Activated naive CD4-positive, alpha-beta T cell (primary cell): Measurements from ENCODE around the gene SFTPD.

ENCODE experiments used
- DNase-seq, 4 experiments: peaks; one replicate each; lab custom pipeline; 2025; lab: John Stamatoyannopoulos, UW

Gene SFTPD

DNA sequence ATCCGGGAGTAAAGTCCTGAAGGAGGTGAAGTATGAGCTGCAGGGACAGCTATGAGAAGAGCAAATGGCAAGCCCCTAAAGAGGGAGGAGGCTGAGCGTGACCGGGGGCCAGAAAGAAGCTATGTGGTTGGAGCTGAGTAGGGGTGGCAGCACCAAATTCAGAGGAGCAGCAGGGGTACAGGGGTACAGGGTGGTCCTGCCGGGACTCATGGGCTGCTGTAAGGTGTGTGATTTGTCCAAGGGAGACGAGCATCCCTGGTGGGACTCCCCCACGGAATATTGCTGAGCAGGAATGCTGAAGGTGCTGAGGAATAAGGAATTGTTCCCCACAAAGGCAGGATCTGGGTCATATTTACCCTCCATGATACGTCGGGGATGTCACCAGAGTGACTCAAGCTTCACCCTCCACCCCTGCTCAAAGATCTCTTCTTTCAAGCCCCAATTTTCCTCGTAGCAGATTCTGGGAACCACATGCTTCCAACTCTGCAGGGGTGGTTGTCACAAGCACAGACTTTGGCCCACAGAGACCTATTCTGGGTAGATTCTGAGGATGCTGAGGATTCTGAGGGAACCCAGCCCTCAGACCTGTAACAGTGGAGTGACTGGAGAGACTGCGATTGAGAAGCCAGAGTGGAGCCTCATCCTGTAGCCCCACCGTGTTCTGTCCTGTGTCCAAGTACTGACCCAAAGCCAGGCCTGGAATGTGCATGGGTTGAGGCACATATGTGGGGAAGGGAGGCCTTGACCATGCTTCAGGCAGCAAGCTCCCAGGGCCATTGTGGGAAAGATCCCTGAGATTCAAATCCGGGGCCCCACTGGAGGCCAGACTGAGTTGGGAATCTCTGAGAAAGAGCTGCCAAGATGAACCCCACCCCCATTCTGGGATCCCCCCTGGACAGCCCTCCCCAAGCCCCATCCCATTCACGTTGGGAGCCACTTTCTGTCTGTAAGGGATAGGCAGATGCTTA is 4.2 kb downstream of the SFTPD start:
- no peak for DNase-seq

- DNase-seq, result no peak
Observed at GRCh38 chr10:79943871-79944270, 5.0 kb downstream of the SFTPD start.

DNA sequence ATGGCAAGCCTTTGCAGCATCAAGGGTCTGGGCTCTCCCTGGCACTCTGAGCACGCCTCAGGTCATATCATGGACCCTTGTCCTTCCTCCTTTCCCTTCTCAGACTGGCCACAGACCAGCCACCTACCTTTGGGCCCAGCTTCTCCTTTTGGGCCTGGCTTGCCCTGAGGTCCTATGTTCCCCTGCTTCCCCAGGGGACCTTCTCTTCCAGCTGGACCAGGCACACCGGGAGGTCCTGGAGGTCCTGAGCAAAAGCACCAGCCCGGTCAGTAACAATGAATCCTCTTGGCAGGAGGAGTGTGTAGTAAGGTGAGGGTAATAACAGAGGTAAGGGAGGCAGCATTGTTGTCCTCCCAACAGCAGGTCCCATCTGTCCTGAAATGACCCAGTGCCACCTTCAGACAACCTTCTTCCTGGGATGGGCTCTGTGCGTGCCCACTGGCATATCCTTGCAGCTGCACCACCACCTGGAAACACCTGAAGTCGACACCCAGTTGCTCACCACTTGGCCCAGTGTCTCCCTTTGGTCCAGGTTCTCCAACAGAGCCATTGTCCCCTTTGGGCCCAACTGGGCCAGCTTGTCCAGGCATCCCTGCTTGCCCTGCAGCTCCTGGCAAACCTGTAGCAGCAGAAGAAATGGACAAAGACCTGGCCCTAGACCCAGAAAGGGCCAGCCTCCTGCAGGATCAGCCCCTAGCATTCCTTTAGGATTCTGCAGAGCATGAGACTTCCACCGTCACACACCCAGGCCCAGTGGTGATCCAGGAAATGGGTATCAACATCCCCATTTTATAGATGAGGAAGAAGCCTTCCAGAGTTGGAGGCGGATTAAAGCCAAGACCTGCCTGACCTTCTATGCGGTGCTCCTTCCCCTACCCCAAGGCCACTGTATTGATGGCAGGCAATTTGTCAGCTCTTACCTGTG is 6.4 kb downstream of the SFTPD start:
- no peak for DNase-seq

- DNase-seq, result no peak
Observed at GRCh38 chr10:79941585-79942210, 7.2 kb downstream of the SFTPD start.

DNA sequence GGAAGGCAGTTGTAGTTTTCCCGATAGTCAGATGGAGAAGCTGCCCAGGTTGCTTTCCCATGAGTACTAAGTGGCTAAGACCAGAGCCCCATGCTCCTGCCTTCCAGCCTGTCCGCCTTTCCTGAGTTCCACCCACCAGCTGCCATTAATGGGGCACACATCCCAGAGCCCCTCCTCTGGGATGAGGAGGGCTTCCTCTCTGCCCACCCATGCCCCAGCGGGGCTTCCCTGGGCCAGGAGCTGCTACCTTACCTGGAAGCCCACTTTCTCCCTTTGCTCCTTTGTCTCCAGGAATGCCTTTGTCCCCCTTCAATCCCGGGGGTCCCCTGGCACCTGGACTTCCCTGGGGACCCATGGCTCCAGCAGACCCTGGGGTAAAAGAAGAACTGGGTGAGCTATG is 7.8 kb downstream of the SFTPD start:
- DNase-seq, result no peak

GRCh38 chr10:79940431-79940830 is 8.5 kb downstream of the SFTPD start:
- no peak for DNase-seq

- DNase-seq, result no peak
Observed at GRCh38 chr10:79939969-79940368, 8.9 kb downstream of the SFTPD start.

DNA sequence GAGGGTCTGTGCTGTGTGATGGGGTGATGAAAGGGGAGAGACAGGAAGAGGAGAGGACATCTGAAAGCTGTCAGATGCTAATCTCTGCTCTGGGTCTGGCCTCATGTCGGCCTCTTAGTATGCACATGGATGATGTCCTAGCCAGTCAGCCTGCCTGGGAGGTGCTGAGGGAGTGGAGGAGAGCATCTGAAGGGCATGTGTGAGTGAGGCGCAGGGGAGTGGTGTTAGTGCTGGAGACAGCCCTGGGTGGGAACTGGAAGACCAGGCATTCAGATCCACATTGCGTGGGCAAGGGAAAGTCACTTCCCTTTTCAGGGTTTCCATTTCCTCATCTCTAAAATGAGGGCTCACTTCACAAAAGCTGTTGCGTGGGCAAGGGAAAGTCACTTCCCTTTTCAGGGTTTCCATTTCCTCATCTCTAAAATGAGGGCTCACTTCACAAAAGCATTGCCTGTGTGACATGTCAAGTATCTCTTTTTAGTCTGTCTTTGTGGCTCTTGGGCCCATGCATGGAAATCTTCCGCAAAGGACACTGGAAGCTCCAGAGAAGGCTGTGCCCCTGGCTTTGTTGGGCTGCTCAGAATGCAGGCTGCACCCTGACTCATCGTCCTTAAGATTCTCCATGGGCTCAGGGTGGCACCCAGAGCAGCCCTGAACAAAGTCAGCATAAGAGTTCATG is 10.0 kb downstream of the SFTPD start:
- no peak for DNase-seq

- DNase-seq, result no peak
Observed at GRCh38 chr10:79937701-79938151, 11.2 kb downstream of the SFTPD start.

GRCh38 chr10:79936625-79937615 is 12.0 kb downstream of the SFTPD start:
- no peak for DNase-seq

GRCh38 chr10:79933961-79934360 is 14.9 kb downstream of the SFTPD start:
- DNase-seq, result no peak

DNA sequence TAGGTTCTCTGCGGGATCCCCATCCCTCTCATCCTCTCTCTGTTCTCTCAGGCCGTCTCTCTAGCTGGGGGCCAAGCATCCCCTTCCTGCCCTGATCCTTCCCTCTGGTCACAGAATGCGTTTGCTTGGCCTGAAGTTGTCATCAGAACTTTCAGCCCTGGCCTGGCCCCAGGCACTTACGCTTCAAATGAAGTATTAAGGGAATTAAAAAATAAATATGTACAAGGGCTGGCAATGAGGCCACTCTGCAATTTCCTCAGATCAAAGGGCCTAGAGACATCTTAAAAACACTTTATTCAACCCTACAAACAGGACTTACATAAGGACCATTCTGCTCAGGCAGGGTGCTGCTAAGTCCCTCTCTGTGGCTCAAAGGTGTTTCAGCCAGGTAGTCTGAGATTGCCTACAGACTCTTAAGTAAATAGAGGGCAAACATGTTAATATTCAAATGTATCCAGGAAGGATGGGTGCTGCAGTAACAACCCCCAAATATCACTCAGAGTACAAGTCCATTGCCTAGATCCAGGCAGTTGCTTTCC is 16.0 kb downstream of the SFTPD start:
- no peak for DNase-seq

DNA sequence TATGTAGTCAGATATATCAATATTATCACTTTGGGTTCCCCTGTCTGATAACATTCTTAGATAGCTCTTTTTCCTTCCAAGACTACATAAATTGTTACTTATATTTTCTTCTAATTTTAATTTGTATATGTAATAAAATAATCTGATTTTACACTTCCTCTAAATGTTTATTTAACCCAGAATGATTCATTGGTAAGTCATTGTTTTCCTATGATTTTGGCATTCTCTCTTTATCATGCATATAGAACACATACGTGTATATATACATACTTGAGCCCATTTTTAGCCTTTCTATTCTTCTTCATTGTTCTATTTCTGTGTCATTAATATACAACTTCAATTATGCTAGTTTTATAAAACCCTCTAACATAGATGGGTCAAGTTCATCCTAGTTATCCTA is 16.6 kb downstream of the SFTPD start:
- no peak for DNase-seq

DNA sequence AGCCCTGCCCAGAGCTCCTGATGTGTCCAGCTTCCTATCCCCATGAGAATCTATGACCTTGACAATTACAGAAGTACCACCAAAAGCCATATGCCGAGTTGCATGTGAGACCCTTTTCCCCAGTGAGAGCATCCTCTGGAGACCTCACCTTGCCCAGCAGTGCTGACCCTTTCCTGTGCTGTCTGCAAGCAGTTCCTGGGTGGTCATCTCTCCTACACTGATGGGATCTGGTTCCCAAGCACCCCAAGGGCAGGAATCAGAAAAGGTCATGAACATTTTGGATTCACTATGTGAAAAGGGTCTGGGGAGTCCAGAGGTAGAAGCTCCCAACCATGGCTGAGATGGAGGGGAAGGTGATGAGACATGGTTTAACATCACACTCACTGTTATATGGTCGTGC is 18.2 kb downstream of the SFTPD start:
- no peak for DNase-seq

DNA sequence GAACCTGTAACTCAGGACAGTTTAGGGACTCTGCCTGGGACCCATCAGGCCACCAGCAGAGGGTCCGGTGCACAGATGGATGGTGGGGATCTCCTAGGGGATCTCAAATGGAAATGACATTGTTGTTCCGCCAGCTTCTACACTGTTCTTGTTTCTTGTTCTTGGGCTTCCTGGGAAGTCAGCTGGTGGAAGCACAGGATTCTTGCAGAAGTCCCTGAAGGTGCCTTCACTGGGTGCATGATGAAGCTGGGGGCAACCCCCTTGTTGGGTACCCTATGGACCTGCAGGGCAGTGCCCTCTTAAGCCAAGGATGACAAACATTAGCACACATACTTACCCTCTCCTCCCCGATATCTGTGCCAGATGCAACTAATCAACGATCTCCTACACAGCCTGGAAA is 18.6 kb downstream of the SFTPD start:
- DNase-seq, result no peak

GRCh38 chr10:79929409-79929904 is 19.4 kb downstream of the SFTPD start:
- DNase-seq, result peak; percentile 20 to 64 (median 49)

GRCh38 chr10:79928028-79928583 is 20.8 kb downstream of the SFTPD start:
- DNase-seq, result no peak

DNA sequence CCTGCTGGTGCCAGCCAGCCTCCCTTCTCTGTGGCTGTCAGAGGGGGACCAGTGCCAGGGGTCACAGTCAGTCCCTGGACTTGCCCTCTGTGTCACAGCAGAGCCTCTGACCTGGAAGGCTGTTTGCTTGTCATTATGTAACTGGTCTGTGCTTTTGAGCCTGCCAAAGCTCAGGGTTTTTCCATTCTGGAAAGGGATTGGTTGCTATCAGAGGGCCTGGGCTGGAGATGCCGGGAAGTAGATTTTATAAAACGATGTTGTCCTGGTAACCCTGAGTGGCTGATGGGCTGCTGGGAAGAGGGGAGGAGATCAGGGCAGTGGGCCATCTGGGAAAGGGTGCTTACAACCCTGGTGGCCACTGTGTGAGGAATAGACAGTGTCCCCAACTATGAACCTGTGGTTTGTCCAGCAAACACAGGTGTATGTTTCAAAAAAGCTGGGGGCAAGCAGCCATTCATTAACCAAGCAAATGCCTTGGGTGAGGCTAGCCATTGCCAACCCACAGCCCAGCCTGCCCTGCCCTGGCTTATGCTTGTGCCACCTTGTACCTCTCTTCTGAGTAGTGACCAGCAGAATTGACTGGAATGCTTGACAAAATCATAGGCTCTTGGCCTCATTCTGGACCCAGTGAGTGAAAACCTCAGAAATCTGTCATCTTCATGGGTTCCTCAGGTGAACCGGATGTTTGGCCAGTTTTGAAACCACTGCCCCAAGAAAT is 21.6 kb downstream of the SFTPD start:
- no peak for DNase-seq

- DNase-seq, result no peak
Observed at GRCh38 chr10:79926037-79926436, 22.9 kb downstream of the SFTPD start.
